ENCODE measurements around the gene CAB39. TPM values are rescaled to one million over a fixed set of nuclear protein-coding genes. Genes with fewer than 3 reads are reported as not detected.

CAB39 gene
- total and polyA plus RNA-seq, 2 of the 8 experiments (the other 6 are each of a cell fraction or from before 2014, with no cell fraction given) = 16.4 to 50.5 TPM

- POLR2A ChIA-PET (ENCODE audit: partially characterized antibody) = no interaction called here
- 86% methylated on average over 3 of the region's 3 CpGs; no CpG with 5 or more reads in 1 of the 2 experiments for WGBS, 2 experiments (ENCODE audit: extremely low coverage in 1 of 2, insufficient coverage in 1 of 2, insufficient read length in 1 of 2, insufficient replicate concordance in 2 of 2, low coverage in 1 of 2, low lambda C conversion rate in 2 of 2, missing lambda C conversion rate in 1 of 2)
Measured at GRCh38 chr2:230770804-230771203, 58.2 kb downstream of the CAB39 start.

More at GRCh38 chr2:230770804-230771203, 58.2 kb downstream of the CAB39 start:
- Histone ChIP-seq H3K18ac (ENCODE audit: extremely low read depth, low read length) (no peak overlapping the region), H3K27ac (ENCODE audit: low read depth, low read length) (no peak overlapping the region), H3K9me3 (ENCODE audit: insufficient read depth in 2 of 2, low read depth in 1 of 2, low read length in 1 of 2) (no peaks in the 10 kb centered on the region), H3K14ac (ENCODE audit: insufficient read length) (no peak overlapping the region), H3K23ac (ENCODE audit: insufficient read length) (no peak overlapping the region), H3K27me3 (replicated peaks in 1 of 4; ENCODE audit: control insufficient read depth in 3 of 4, extremely low read depth in 1 of 4, insufficient read depth in 3 of 4, low read length in 3 of 4) (no peaks in the 10 kb centered on the region; a peak in 1 of 7 replicates), H4K8ac (ENCODE audit: extremely low read depth, insufficient read depth, low read length) (no peak overlapping the region), H2BK5ac (ENCODE audit: low read depth, low read length) (no peak overlapping the region), H2AFZ (ENCODE audit: low read length) (no peak overlapping the region), H2BK20ac (ENCODE audit: low read length) (no peak overlapping the region), H3K4ac (replicated peaks; ENCODE audit: insufficient read length, low read depth, low read length) (no peak overlapping the region), H3K4me2 (ENCODE audit: insufficient read depth in 1 of 2, low read depth in 2 of 2, low read length in 2 of 2) (no peak overlapping the region), H2BK12ac (ENCODE audit: low read depth, low read length) (no peak overlapping the region), H3K36me3 (ENCODE audit: control insufficient read depth in 2 of 4, insufficient read depth in 4 of 4, low read length in 3 of 4) (no peaks in the 10 kb centered on the region), H3K79me2 (ENCODE audit: control insufficient read depth in 1 of 2, insufficient read depth in 2 of 2, low read length in 2 of 2) (peaks cover 0 to 2% of the 10 kb centered on the region in 2 experiments; a peak in 2 of 4 replicates), H3K9ac (replicated peaks in 1 of 4; ENCODE audit: extremely low read depth in 1 of 4, low read depth in 3 of 4, low read length in 3 of 4) (no peak overlapping the region), H3K4me3 (ENCODE audit: extremely low read depth in 1 of 4, insufficient read depth in 2 of 4, low read depth in 3 of 4, low read length in 4 of 4) (no peak overlapping the region), H4K20me1 (replicated peaks in 1 of 2; ENCODE audit: control insufficient read depth in 1 of 2, insufficient read depth in 2 of 2, low read length in 2 of 2) (peaks cover 0 to 2% of the 10 kb centered on the region in 2 experiments), H4K91ac (replicated peaks; ENCODE audit: insufficient read length, low read length) (no peak overlapping the region), H3K79me1 (ENCODE audit: low read depth, low read length) (no peaks in the 10 kb centered on the region; the same call in 1 of the 2 replicates), H2AK5ac (ENCODE audit: low read depth, low read length) (no peak overlapping the region), H2BK15ac (ENCODE audit: low read length) (no peak overlapping the region), H4K5ac (ENCODE audit: insufficient read length, low read depth, low read length) (no peak overlapping the region), H3K23me2 (ENCODE audit: low read depth, low read length) (0 out of 2 replicates have a peak, but pooled peaks cover under 1% of the 10 kb centered on the region), H3K56ac (replicated peaks; ENCODE audit: insufficient read length, low read depth, low read length) (no peak overlapping the region), H3K4me1 (replicated peaks in 1 of 4; ENCODE audit: control insufficient read depth in 3 of 4, insufficient read depth in 4 of 4, low read length in 3 of 4) (no peaks in the 10 kb centered on the region; a peak in 2 of 7 replicates), H2BK120ac (replicated peaks; ENCODE audit: low read depth, low read length) (no peak overlapping the region)
- CTCF ChIA-PET (ENCODE audit: partially characterized antibody) = interaction anchor here (0.6 to 1.5 kb wide), 3 partner anchors 8 to 762 kb away, joined by 3 to 6 read pairs (median 3); no protein-coding TSS in a partner anchor
- no peak for FAIRE-seq
- TF ChIP-seq SAP30 (IDR thresholded peaks at IDR 0.05; ENCODE audit: insufficient read depth, insufficient replicate concordance, low read length) (no peak), YY1 (IDR thresholded peaks at IDR 0.05; ENCODE audit: low read depth, low read length) (no peak), KDM5A (IDR thresholded peaks at IDR 0.05; ENCODE audit: low read length) (no peak), BACH1 (IDR thresholded peaks at IDR 0.05; ENCODE audit: low read length) (no peak)
- DNase-seq (ENCODE audit: low read depth in 1 of 2, low spot score in 2 of 2) = no peak

Data from H1 (cell line).